Measurements from ENCODE around the gene XPC.

GRCh38 chr3:14216257-14217048 lies 38.1 kb upstream of the XPC start:
- TF ChIP-seq POLR2AphosphoS5 (IDR thresholded peaks at IDR 0.05; ENCODE audit: low read depth, low read length) = no peak
- TF ChIP-seq TAF1 (IDR thresholded peaks at IDR 0.05; ENCODE audit: borderline replicate concordance, insufficient read depth, low read length) = no peak
- TF ChIP-seq SIN3A (IDR thresholded peaks at IDR 0.05; ENCODE audit: borderline replicate concordance, insufficient read depth, low read length) = no peak
- no peak for TF ChIP-seq REST (IDR thresholded peaks at IDR 0.05; ENCODE audit: insufficient read depth in 1 of 2, low read depth in 2 of 2, low read length in 2 of 2)
- TF ChIP-seq FOXP2 (optimal IDR thresholded peaks at IDR 0.05; ENCODE audit: borderline replicate concordance, extremely low read depth, extremely low read length, insufficient read depth) = no peak
